Measurements from ENCODE around the gene MPIG6B.
A peak's percentile ranks its signal among the peaks of the same experiment; 100 is the strongest.

The MPIG6B gene

GRCh38 chr6:31749301-31750036 is 26.3 kb downstream of the MPIG6B start (continued):
- TF ChIP-seq ZNF19 (tag by site-specific recombination; IDR thresholded peaks at IDR 0.05; ENCODE audit: low read depth) (no peak), KLF9 (tag by site-specific recombination; IDR thresholded peaks at IDR 0.05; ENCODE audit: low read depth) (no peak), ZBTB11 (tag by site-specific recombination; conservative IDR thresholded peaks at IDR 0.05; ENCODE audit: low read depth) (no peak), GLIS1 (tag by site-specific recombination; IDR thresholded peaks at IDR 0.05) (no peak), HOXA7 (CRISPR knock-in tag; IDR thresholded peaks at IDR 0.05; ENCODE audit: borderline replicate concordance) (no peak), ZNF175 (tag by site-specific recombination; IDR thresholded peaks at IDR 0.05) (no peak), KLF10 (tag by site-specific recombination; IDR thresholded peaks at IDR 0.05) (no peak), SETDB1 (IDR thresholded peaks at IDR 0.05; ENCODE audit: insufficient read length, low read length) (no peak), ZNF600 (tag by site-specific recombination; IDR thresholded peaks at IDR 0.05) (0 out of 2 replicates have a peak, but pooled peaks have one; percentile 11), ZNF302 (tag by site-specific recombination; IDR thresholded peaks at IDR 0.05; ENCODE audit: low read depth) (no peak), SCRT2 (tag by site-specific recombination; IDR thresholded peaks at IDR 0.05) (peak; percentile 86), ZFP3 (tag by site-specific recombination; IDR thresholded peaks at IDR 0.05; ENCODE audit: low read depth) (no peak), RBAK (tag by site-specific recombination; IDR thresholded peaks at IDR 0.05) (no peak), ZNF24 (tag by site-specific recombination; IDR thresholded peaks at IDR 0.05) (no peak), OSR2 (tag by site-specific recombination; IDR thresholded peaks at IDR 0.05) (peak; percentile 52), SP3 (tag by site-specific recombination; IDR thresholded peaks at IDR 0.05) (no peak), MZF1 (tag by site-specific recombination; IDR thresholded peaks at IDR 0.05; ENCODE audit: borderline replicate concordance) (no peak), ZNF830 (tag by site-specific recombination; IDR thresholded peaks at IDR 0.05; ENCODE audit: low read depth) (no peak), ZNF544 (tag by site-specific recombination; IDR thresholded peaks at IDR 0.05) (no peak), ZNF23 (tag by site-specific recombination; IDR thresholded peaks at IDR 0.05; ENCODE audit: borderline replicate concordance) (no peak)
- TF ChIP-seq, protein P1, sequence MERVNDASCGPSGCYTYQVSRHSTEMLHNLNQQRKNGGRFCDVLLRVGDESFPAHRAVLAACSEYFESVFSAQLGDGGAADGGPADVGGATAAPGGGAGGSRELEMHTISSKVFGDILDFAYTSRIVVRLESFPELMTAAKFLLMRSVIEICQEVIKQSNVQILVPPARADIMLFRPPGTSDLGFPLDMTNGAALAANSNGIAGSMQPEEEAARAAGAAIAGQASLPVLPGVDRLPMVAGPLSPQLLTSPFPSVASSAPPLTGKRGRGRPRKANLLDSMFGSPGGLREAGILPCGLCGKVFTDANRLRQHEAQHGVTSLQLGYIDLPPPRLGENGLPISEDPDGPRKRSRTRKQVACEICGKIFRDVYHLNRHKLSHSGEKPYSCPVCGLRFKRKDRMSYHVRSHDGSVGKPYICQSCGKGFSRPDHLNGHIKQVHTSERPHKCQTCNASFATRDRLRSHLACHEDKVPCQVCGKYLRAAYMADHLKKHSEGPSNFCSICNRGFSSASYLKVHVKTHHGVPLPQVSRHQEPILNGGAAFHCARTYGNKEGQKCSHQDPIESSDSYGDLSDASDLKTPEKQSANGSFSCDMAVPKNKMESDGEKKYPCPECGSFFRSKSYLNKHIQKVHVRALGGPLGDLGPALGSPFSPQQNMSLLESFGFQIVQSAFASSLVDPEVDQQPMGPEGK (tag by site-specific recombination; IDR thresholded peaks at IDR 0.05): no peak

- Histone ChIP-seq H3K27ac (ENCODE audit: extremely low read depth, low read depth, low read length) (no peak overlapping the region), H3K4me3 (ENCODE audit: low read depth, low read length) (no peak overlapping the region), H3K36me3 (ENCODE audit: control insufficient read depth in 2 of 2, insufficient read depth in 1 of 2, low read length in 2 of 2) (peaks cover 3 to 31% of the 10 kb centered on the region in 2 experiments; a peak in 2 of 3 replicates), H3K4me1 (ENCODE audit: control insufficient read depth, insufficient read depth, low read length) (no peaks in the 10 kb centered on the region), H3K9me3 (ENCODE audit: control insufficient read depth, insufficient read depth, low read depth, low read length) (no peaks in the 10 kb centered on the region)
- ChIA-PET POLR2A (interaction anchor here (1.3 to 7.4 kb wide), 3 partner anchors 11 to 21 kb away, joined by 3 to 43 read pairs (median 6); partner anchors contain the start of gene MSH5), CTCF (interaction anchor here (0.9 to 2.6 kb wide), 3 partner anchors 10 to 21 kb away, joined by 5 to 11 read pairs (median 9); partner anchors contain the start of genes DDAH2 and MSH5)
- TF ChIP-seq, protein P2, sequence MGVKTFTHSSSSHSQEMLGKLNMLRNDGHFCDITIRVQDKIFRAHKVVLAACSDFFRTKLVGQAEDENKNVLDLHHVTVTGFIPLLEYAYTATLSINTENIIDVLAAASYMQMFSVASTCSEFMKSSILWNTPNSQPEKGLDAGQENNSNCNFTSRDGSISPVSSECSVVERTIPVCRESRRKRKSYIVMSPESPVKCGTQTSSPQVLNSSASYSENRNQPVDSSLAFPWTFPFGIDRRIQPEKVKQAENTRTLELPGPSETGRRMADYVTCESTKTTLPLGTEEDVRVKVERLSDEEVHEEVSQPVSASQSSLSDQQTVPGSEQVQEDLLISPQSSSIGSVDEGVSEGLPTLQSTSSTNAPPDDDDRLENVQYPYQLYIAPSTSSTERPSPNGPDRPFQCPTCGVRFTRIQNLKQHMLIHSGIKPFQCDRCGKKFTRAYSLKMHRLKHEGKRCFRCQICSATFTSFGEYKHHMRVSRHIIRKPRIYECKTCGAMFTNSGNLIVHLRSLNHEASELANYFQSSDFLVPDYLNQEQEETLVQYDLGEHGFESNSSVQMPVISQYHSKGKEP (tag by site-specific recombination; IDR thresholded peaks at IDR 0.05): no peak
- no peak for TF ChIP-seq ZNF830 (tag by site-specific recombination; IDR thresholded peaks at IDR 0.05; ENCODE audit: low read depth)
- no peak for TF ChIP-seq ZNF416 (tag by site-specific recombination; IDR thresholded peaks at IDR 0.05)
- TF ChIP-seq OVOL3 (tag by site-specific recombination; IDR thresholded peaks at IDR 0.05): no peak
- no peak for TF ChIP-seq ZFP69B (tag by site-specific recombination; IDR thresholded peaks at IDR 0.05)
- no peak for TF ChIP-seq ZNF23 (tag by site-specific recombination; IDR thresholded peaks at IDR 0.05; ENCODE audit: borderline replicate concordance)
Observed at GRCh38 chr6:31750411-31751022, 27.3 kb downstream of the MPIG6B start.
